ENCODE data around the gene IL17RD. TPM values are rescaled to one million over a fixed set of nuclear protein-coding genes. Genes with fewer than 3 reads are reported as not detected.

Gene IL17RD
- total RNA-seq, 5 donors from 2014 or later (not counting 1 experiment from before 2014, with no cell fraction given): 0.05 to 0.38 (median 0.10) TPM; not detected in 1

GRCh38 chr3:57041674-57042073 is 123.5 kb downstream of the IL17RD start:
- CTCF ChIA-PET: no interaction called here
- no peak for ATAC-seq (replicated peaks in 1 of 4)
- H3K4me1 Mint-ChIP-seq: no peaks in the 10 kb centered on the region

More at GRCh38 chr3:57041674-57042073, 123.5 kb downstream of the IL17RD start:
- Mint-ChIP-seq H3K4me3 (no peak overlapping the region), H3K9me3 (no peaks in the 10 kb centered on the region), H3K27ac (no peak overlapping the region), H3K36me3 (no peaks in the 10 kb centered on the region), H3K27me3 (peaks cover 18 to 33% of the 10 kb centered on the region in 2 donors)
- WGBS (ENCODE audit: insufficient coverage): 58% methylated on average over 5 of the region's 6 CpGs
- H3K4me1 ChIP-seq (ENCODE audit: control insufficient read depth in 1 of 2, extremely low read depth in 1 of 2, insufficient read depth in 2 of 2, low read length in 2 of 2): no peaks in the 10 kb centered on the region
- POLR2A ChIA-PET: no interaction called here
- peaks cover 0 to 16% of the 10 kb centered on the region in 2 experiments for H3K27me3 ChIP-seq (replicated peaks in 1 of 2; ENCODE audit: control insufficient read depth in 2 of 2, extremely low read depth in 1 of 2, insufficient read depth in 2 of 2, low read length in 1 of 2)
- no peak for DNase-seq
- no peak overlapping the region for H3K27ac ChIP-seq (ENCODE audit: low read length)
- H3K9me3 ChIP-seq: no peaks in the 10 kb centered on the region
- no peaks in the 10 kb centered on the region for H3K36me3 ChIP-seq (ENCODE audit: control insufficient read depth in 2 of 2, extremely low read depth in 1 of 2, insufficient read depth in 1 of 2, low read length in 1 of 2)
- H3K4me3 ChIP-seq (ENCODE audit: control insufficient read depth in 1 of 2, extremely low read depth in 1 of 2, low read length in 1 of 2): no peak overlapping the region

Other genes starting within 250 kb of the IL17RD start
- gene SPATA12, start 104.7 kb downstream of the IL17RD start, total RNA-seq: not detected
- under 1 TPM in 1 of 5 donors, not detected in 4; 0.49 TPM for gene HESX1, start 34.6 kb upstream of the IL17RD start, total RNA-seq
- 10 to 100 TPM; 23.4 to 30.9 (median 26.8) TPM for gene APPL1, start 62.4 kb upstream of the IL17RD start, total RNA-seq
- gene ASB14, start 127.3 kb upstream of the IL17RD start, total RNA-seq: not detected